ENCODE measurements around the gene NXN. TPM values are rescaled to one million over a fixed set of nuclear protein-coding genes. Genes with fewer than 3 reads are reported as not detected.

NXN gene
- total RNA-seq, 4 donors from 2014 or later: 11.3 to 51.6 (median 31.8) TPM

- no peak overlapping the region for H3K4me3 ChIP-seq (ENCODE audit: low read depth, poor library complexity, severe bottlenecking)
- intact Hi-C loops (cut with DNase I; ENCODE audit: low total_unique reads): no loop called here
- no peak for DNase-seq (ENCODE audit: low spot score in 2 of 2)
- TF ChIP-seq POLR2A (IDR thresholded peaks at IDR 0.05) (no peak), CTCF (IDR thresholded peaks at IDR 0.05) (no peak)
- 82 to 85% methylated on average over 9 of the region's 9 CpGs for WGBS, 2 donors
Measured at GRCh38 chr17:923633-924032, 55.9 kb downstream of the NXN start.

GRCh38 chr17:921161-921560, 58.4 kb downstream of the NXN start:
- TF ChIP-seq CTCF (IDR thresholded peaks at IDR 0.05) (no peak), POLR2A (IDR thresholded peaks at IDR 0.05) (no peak)
- H3K4me3 ChIP-seq (ENCODE audit: low read depth, poor library complexity, severe bottlenecking): no peak overlapping the region
- DNase-seq (ENCODE audit: low spot score in 2 of 2): no peak
- WGBS, 2 donors: 59 to 66% methylated on average over 13 of the region's 13 CpGs
- intact Hi-C loops (cut with DNase I; ENCODE audit: low total_unique reads): no loop called here

GRCh38 chr17:920190-920589, 59.4 kb downstream of the NXN start:
- no peak for DNase-seq (ENCODE audit: low spot score in 2 of 2)
- TF ChIP-seq CTCF (IDR thresholded peaks at IDR 0.05) (no peak), POLR2A (IDR thresholded peaks at IDR 0.05) (no peak)
- WGBS, 2 donors: 91 to 94% methylated on average over 16 of the region's 16 CpGs
- no peak overlapping the region for H3K4me3 ChIP-seq (ENCODE audit: low read depth, poor library complexity, severe bottlenecking)
- intact Hi-C loops (cut with DNase I; ENCODE audit: low total_unique reads): no loop called here

- WGBS, 2 donors: 66 to 72% methylated on average over 30 of the region's 30 CpGs
- TF ChIP-seq POLR2A (IDR thresholded peaks at IDR 0.05): no peak
- no peak for TF ChIP-seq CTCF (IDR thresholded peaks at IDR 0.05)
- no peak overlapping the region for H3K4me3 ChIP-seq (ENCODE audit: low read depth, poor library complexity, severe bottlenecking)
- intact Hi-C loops (cut with DNase I; ENCODE audit: low total_unique reads): no loop called here
- DNase-seq (ENCODE audit: low spot score in 2 of 2): no peak
Measured at GRCh38 chr17:917941-918740, 61.4 kb downstream of the NXN start.

GRCh38 chr17:917391-917811, 62.2 kb downstream of the NXN start:
- 49 to 54% methylated on average over 18 to 19 of the region's 19 CpGs for WGBS, 2 donors
- no peak for DNase-seq (ENCODE audit: low spot score in 2 of 2)
- H3K4me3 ChIP-seq (ENCODE audit: low read depth, poor library complexity, severe bottlenecking): no peak overlapping the region
- TF ChIP-seq POLR2A (IDR thresholded peaks at IDR 0.05) (no peak), CTCF (IDR thresholded peaks at IDR 0.05) (no peak)
- intact Hi-C loops (cut with DNase I; ENCODE audit: low total_unique reads): no loop called here

GRCh38 chr17:916315-916714, 63.3 kb downstream of the NXN start:
- 70 to 91% methylated on average over 7 of the region's 7 CpGs for WGBS, 2 donors
- DNase-seq (ENCODE audit: low spot score in 2 of 2): no peak
- H3K4me3 ChIP-seq (ENCODE audit: low read depth, poor library complexity, severe bottlenecking): no peak overlapping the region
- TF ChIP-seq CTCF (IDR thresholded peaks at IDR 0.05) (no peak), POLR2A (IDR thresholded peaks at IDR 0.05) (no peak)
- intact Hi-C loops (cut with DNase I; ENCODE audit: low total_unique reads): no loop called here
